Astrocyte of the hippocampus (primary cell): ENCODE results near the gene NINL.
A peak's percentile ranks its signal among the peaks of the same experiment; 100 is the strongest.

Experiments
- DNase-seq: peaks from one replicate; pipeline ENCODE4 v3.0.0; 2011; ENCODE audit warnings: low read depth, low spot score

The NINL gene

GRCh38 chr20:25418776-25419175 lies 166.6 kb downstream of the NINL start:
- DNase-seq, result no peak

GRCh38 chr20:25408890-25409289 lies 176.4 kb downstream of the NINL start:
- DNase-seq, result no peak

GRCh38 chr20:25408170-25408547 lies 177.2 kb downstream of the NINL start:
- DNase-seq, result no peak

- peak; percentile 96 for DNase-seq
Observed at GRCh38 chr20:25407311-25408169, 177.8 kb downstream of the NINL start, which contains the start of gene GINS1. TSS of gene GINS1 (plus strand) at chr20:25407673. CDS start at chr20:25407821, 148 bp downstream.
